ENCODE results near the gene MTMR6.

The MTMR6 gene

GRCh38 chr13:25253702-25254101 lies 33.6 kb downstream of the MTMR6 start:
- Histone ChIP-seq H3K9me3 (ENCODE audit: control extremely low read depth in 1 of 5, control insufficient read depth in 4 of 5, insufficient read depth in 2 of 5, low read depth in 1 of 5, low read length in 4 of 5) (no peaks in the 10 kb centered on the region), H3K27me3 (replicated peaks in 2 of 5; ENCODE audit: control insufficient read depth in 4 of 5, insufficient read depth in 5 of 5, low read length in 4 of 5) (no peaks in the 10 kb centered on the region), H3K36me3 (ENCODE audit: control insufficient read depth in 4 of 4, insufficient read depth in 4 of 4, low read length in 3 of 4) (peaks cover 6 to 34% (median 20%) of the 10 kb centered on the region in 4 experiments), H3K27ac (ENCODE audit: insufficient read depth in 1 of 2, low read depth in 1 of 2, low read length in 2 of 2, poor library complexity in 1 of 2, severe bottlenecking in 2 of 2) (no peak overlapping the region), H3K4me3 (ENCODE audit: control insufficient read depth in 1 of 7, extremely low read depth in 1 of 7, insufficient read depth in 4 of 7, low read depth in 2 of 7, low read length in 6 of 7) (no peak overlapping the region), H3K4me1 (ENCODE audit: control extremely low read depth in 1 of 4, control insufficient read depth in 4 of 4, insufficient read depth in 4 of 4, low read length in 3 of 4) (no peaks in the 10 kb centered on the region)
- 100% methylated on average over 1 of the region's 2 CpGs for WGBS (ENCODE audit: insufficient coverage)
- POLR2A ChIA-PET, result no interaction called here
- CTCF ChIA-PET, result interaction anchor here (0.8 to 1.7 kb wide), 5 partner anchors 16 to 30 kb away, joined by 3 to 4 read pairs (median 4); no protein-coding TSS in a partner anchor
- DNase-seq, result no peak

DNA sequence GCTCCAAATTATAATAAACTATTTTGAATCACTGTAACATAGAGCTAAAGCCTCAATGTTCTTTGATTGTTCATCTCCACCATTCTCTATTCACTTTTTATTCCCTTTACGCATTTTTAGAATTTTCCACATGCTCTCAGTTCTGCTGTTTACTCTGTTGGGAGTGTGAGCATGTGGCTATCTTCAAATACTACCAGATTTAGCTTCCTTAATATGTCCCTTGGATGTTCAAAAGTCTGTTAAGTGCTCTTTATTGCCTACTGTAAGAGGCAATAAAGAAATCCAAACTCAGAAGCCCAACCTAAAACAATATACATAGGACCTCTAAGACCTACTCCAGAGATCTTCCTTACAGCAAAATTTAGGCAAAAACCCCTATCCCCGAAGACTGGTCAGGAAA lies 34.5 kb downstream of the MTMR6 start:
- Histone ChIP-seq H3K27ac (ENCODE audit: insufficient read depth in 1 of 2, low read depth in 1 of 2, low read length in 2 of 2, poor library complexity in 1 of 2, severe bottlenecking in 2 of 2) (no peak overlapping the region), H3K4me3 (ENCODE audit: control insufficient read depth in 1 of 7, extremely low read depth in 1 of 7, insufficient read depth in 4 of 7, low read depth in 2 of 7, low read length in 6 of 7) (no peak overlapping the region), H3K36me3 (ENCODE audit: control insufficient read depth in 4 of 4, insufficient read depth in 4 of 4, low read length in 3 of 4) (peaks cover 6 to 34% (median 18%) of the 10 kb centered on the region in 4 experiments), H3K4me1 (ENCODE audit: control extremely low read depth in 1 of 4, control insufficient read depth in 4 of 4, insufficient read depth in 4 of 4, low read length in 3 of 4) (peaks cover 0 to 4% (median 2%) of the 10 kb centered on the region in 4 experiments), H3K9me3 (ENCODE audit: control extremely low read depth in 1 of 5, control insufficient read depth in 4 of 5, insufficient read depth in 2 of 5, low read depth in 1 of 5, low read length in 4 of 5) (no peaks in the 10 kb centered on the region), H3K27me3 (replicated peaks in 2 of 5; ENCODE audit: control insufficient read depth in 4 of 5, insufficient read depth in 5 of 5, low read length in 4 of 5) (no peaks in the 10 kb centered on the region)
- WGBS (ENCODE audit: insufficient coverage), result no CpG with 5 or more reads among the region's 2 CpGs
- no peak for DNase-seq
- POLR2A ChIA-PET, result no interaction called here
- CTCF ChIA-PET, result interaction anchor here (0.9 to 1.7 kb wide), 5 partner anchors 15 to 39 kb away, joined by 3 to 4 read pairs (median 4); no protein-coding TSS in a partner anchor

DNA sequence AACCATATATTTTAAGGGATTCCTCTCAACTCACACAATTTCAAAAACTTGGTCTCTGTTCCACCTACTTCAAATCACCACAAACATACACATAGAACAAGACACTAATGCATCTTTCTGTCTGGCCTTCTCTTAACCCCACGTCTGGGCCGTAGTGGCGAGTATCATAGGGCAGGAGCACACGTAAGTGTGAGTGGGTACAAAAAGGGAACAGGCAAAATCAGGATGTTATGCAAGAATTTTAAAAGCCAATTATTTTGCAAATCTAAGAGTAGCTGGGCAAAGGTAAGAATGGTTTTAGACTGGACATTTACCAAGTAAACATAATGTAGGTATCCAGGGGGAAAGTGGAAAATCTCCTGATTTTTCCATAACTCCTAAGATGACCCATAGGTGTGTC lies 35.1 kb downstream of the MTMR6 start:
- WGBS (ENCODE audit: insufficient coverage), result 92% methylated on average over 2 of the region's 4 CpGs
- CTCF ChIA-PET, result interaction anchor here (0.9 to 1.7 kb wide), 3 partner anchors 15 to 39 kb away, joined by 3 to 4 read pairs (median 4); no protein-coding TSS in a partner anchor
- Histone ChIP-seq H3K9me3 (ENCODE audit: control extremely low read depth in 1 of 5, control insufficient read depth in 4 of 5, insufficient read depth in 2 of 5, low read depth in 1 of 5, low read length in 4 of 5) (no peaks in the 10 kb centered on the region), H3K36me3 (ENCODE audit: control insufficient read depth in 4 of 4, insufficient read depth in 4 of 4, low read length in 3 of 4) (peaks cover 5 to 30% (median 16%) of the 10 kb centered on the region in 4 experiments), H3K27ac (ENCODE audit: insufficient read depth in 1 of 2, low read depth in 1 of 2, low read length in 2 of 2, poor library complexity in 1 of 2, severe bottlenecking in 2 of 2) (no peak overlapping the region), H3K27me3 (replicated peaks in 2 of 5; ENCODE audit: control insufficient read depth in 4 of 5, insufficient read depth in 5 of 5, low read length in 4 of 5) (no peaks in the 10 kb centered on the region), H3K4me1 (ENCODE audit: control extremely low read depth in 1 of 4, control insufficient read depth in 4 of 4, insufficient read depth in 4 of 4, low read length in 3 of 4) (peaks cover 0 to 6% (median 2%) of the 10 kb centered on the region in 4 experiments), H3K4me3 (ENCODE audit: control insufficient read depth in 1 of 7, extremely low read depth in 1 of 7, insufficient read depth in 4 of 7, low read depth in 2 of 7, low read length in 6 of 7) (no peak overlapping the region)
- DNase-seq, result no peak
- POLR2A ChIA-PET, result no interaction called here

GRCh38 chr13:25249001-25249543 lies 38.2 kb downstream of the MTMR6 start:
- ChIA-PET POLR2A (no interaction called here), CTCF (interaction anchor here (1.7 kb wide), 1 partner anchor 16 kb away, joined by 5 read pairs; no protein-coding TSS in a partner anchor)
- H3K27me3 ChIP-seq (replicated peaks in 2 of 5; ENCODE audit: control insufficient read depth in 4 of 5, insufficient read depth in 5 of 5, low read length in 4 of 5), result no peaks in the 10 kb centered on the region
- peaks cover 0 to 13% (median 5%) of the 10 kb centered on the region in 4 experiments for H3K36me3 ChIP-seq (ENCODE audit: control insufficient read depth in 4 of 4, insufficient read depth in 4 of 4, low read length in 3 of 4)
- peak; percentile 13 to 20 (median 16) for DNase-seq
- peaks cover 0 to 2% (median 0%) of the 10 kb centered on the region in 5 experiments for H3K9me3 ChIP-seq (ENCODE audit: control extremely low read depth in 1 of 5, control insufficient read depth in 4 of 5, insufficient read depth in 2 of 5, low read depth in 1 of 5, low read length in 4 of 5)
- H3K4me3 ChIP-seq (ENCODE audit: control insufficient read depth in 1 of 7, extremely low read depth in 1 of 7, insufficient read depth in 4 of 7, low read depth in 2 of 7, low read length in 6 of 7), result no peak overlapping the region
- no peak overlapping the region for H3K27ac ChIP-seq (ENCODE audit: insufficient read depth in 1 of 2, low read depth in 1 of 2, low read length in 2 of 2, poor library complexity in 1 of 2, severe bottlenecking in 2 of 2)
- H3K4me1 ChIP-seq (ENCODE audit: control extremely low read depth in 1 of 4, control insufficient read depth in 4 of 4, insufficient read depth in 4 of 4, low read length in 3 of 4), result peaks cover 0 to 7% (median 2%) of the 10 kb centered on the region in 4 experiments
- 80% methylated on average over 3 of the region's 5 CpGs for WGBS (ENCODE audit: insufficient coverage)

DNA sequence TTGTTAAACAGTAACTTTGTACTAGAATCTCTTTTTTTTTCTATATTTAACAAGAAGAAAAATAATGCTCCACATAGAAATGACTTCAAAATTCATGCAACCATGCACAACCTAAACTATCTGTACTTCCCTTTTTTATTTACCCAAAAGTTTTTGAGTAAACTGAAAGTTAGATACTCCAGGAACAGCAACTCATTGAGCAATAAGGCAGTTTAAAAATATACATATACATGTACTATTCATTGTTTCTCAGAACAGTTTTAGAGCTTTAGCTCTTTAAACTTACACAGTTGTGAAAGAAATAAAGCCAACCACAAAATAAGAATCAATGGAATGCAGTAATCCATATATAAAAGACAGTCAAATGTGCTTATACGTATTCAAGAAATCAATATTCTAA lies 39.2 kb downstream of the MTMR6 start:
- peaks cover 0 to 2% (median 0%) of the 10 kb centered on the region in 5 experiments for H3K9me3 ChIP-seq (ENCODE audit: control extremely low read depth in 1 of 5, control insufficient read depth in 4 of 5, insufficient read depth in 2 of 5, low read depth in 1 of 5, low read length in 4 of 5)
- no CpG with 5 or more reads among the region's 1 CpG for WGBS (ENCODE audit: insufficient coverage)
- no peaks in the 10 kb centered on the region for H3K27me3 ChIP-seq (replicated peaks in 2 of 5; ENCODE audit: control insufficient read depth in 4 of 5, insufficient read depth in 5 of 5, low read length in 4 of 5)
- no peak overlapping the region for H3K4me3 ChIP-seq (ENCODE audit: control insufficient read depth in 1 of 7, extremely low read depth in 1 of 7, insufficient read depth in 4 of 7, low read depth in 2 of 7, low read length in 6 of 7)
- no peak overlapping the region for H3K27ac ChIP-seq (ENCODE audit: insufficient read depth in 1 of 2, low read depth in 1 of 2, low read length in 2 of 2, poor library complexity in 1 of 2, severe bottlenecking in 2 of 2)
- peak in 2 of 3 donors; percentile 42 to 47 for DNase-seq
- ChIA-PET CTCF (interaction anchor here (1.7 kb wide), 1 partner anchor 15 kb away, joined by 5 read pairs; no protein-coding TSS in a partner anchor), POLR2A (interaction anchor here (0.8 kb wide), 1 partner anchor 13 kb away, joined by 3 read pairs; no protein-coding TSS in a partner anchor)
- peaks cover 0 to 7% (median 2%) of the 10 kb centered on the region in 4 experiments for H3K4me1 ChIP-seq (ENCODE audit: control extremely low read depth in 1 of 4, control insufficient read depth in 4 of 4, insufficient read depth in 4 of 4, low read length in 3 of 4)
- H3K36me3 ChIP-seq (ENCODE audit: control insufficient read depth in 4 of 4, insufficient read depth in 4 of 4, low read length in 3 of 4), result peaks cover 0 to 8% (median 3%) of the 10 kb centered on the region in 4 experiments

GRCh38 chr13:25247360-25247759 lies 39.9 kb downstream of the MTMR6 start:
- Histone ChIP-seq H3K4me3 (ENCODE audit: control insufficient read depth in 1 of 7, extremely low read depth in 1 of 7, insufficient read depth in 4 of 7, low read depth in 2 of 7, low read length in 6 of 7) (no peak overlapping the region), H3K27me3 (replicated peaks in 2 of 5; ENCODE audit: control insufficient read depth in 4 of 5, insufficient read depth in 5 of 5, low read length in 4 of 5) (no peaks in the 10 kb centered on the region), H3K4me1 (ENCODE audit: control extremely low read depth in 1 of 4, control insufficient read depth in 4 of 4, insufficient read depth in 4 of 4, low read length in 3 of 4) (peaks cover 0 to 7% (median 2%) of the 10 kb centered on the region in 4 experiments), H3K9me3 (ENCODE audit: control extremely low read depth in 1 of 5, control insufficient read depth in 4 of 5, insufficient read depth in 2 of 5, low read depth in 1 of 5, low read length in 4 of 5) (peaks cover 0 to 2% (median 0%) of the 10 kb centered on the region in 5 experiments), H3K36me3 (ENCODE audit: control insufficient read depth in 4 of 4, insufficient read depth in 4 of 4, low read length in 3 of 4) (peaks cover 0 to 4% (median 0%) of the 10 kb centered on the region in 4 experiments), H3K27ac (ENCODE audit: insufficient read depth in 1 of 2, low read depth in 1 of 2, low read length in 2 of 2, poor library complexity in 1 of 2, severe bottlenecking in 2 of 2) (no peak overlapping the region)
- ChIA-PET POLR2A (no interaction called here), CTCF (interaction anchor here (1.7 kb wide), 1 partner anchor 14 kb away, joined by 5 read pairs; no protein-coding TSS in a partner anchor)
- no peak for DNase-seq

DNA sequence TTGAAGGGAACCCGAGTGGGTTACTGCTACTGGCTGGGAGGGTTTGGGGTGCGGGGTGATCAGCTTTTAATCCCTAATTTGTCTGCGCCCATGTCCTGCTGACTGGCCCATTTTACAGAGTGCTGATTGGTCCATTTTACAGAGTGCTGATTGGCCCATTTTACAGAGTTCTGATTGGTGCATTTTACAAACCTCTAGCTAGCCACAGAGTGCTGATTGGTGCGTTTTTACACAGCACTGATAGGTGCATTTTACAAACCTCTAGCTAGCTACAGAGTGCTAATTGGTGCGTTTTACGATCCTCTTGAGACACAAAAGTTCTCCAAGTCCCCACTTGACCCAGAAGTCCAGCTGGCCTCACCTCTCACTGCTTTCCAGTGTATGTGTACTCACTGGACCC lies 43.2 kb downstream of the MTMR6 start:
- Histone ChIP-seq H3K9me3 (ENCODE audit: control extremely low read depth in 1 of 5, control insufficient read depth in 4 of 5, insufficient read depth in 2 of 5, low read depth in 1 of 5, low read length in 4 of 5) (peaks cover 0 to 2% (median 0%) of the 10 kb centered on the region in 5 experiments), H3K36me3 (ENCODE audit: control insufficient read depth in 4 of 4, insufficient read depth in 4 of 4, low read length in 3 of 4) (no peaks in the 10 kb centered on the region), H3K27me3 (replicated peaks in 2 of 5; ENCODE audit: control insufficient read depth in 4 of 5, insufficient read depth in 5 of 5, low read length in 4 of 5) (no peaks in the 10 kb centered on the region), H3K4me3 (ENCODE audit: control insufficient read depth in 1 of 7, extremely low read depth in 1 of 7, insufficient read depth in 4 of 7, low read depth in 2 of 7, low read length in 6 of 7) (no peak overlapping the region), H3K27ac (ENCODE audit: insufficient read depth in 1 of 2, low read depth in 1 of 2, low read length in 2 of 2, poor library complexity in 1 of 2, severe bottlenecking in 2 of 2) (no peak overlapping the region), H3K4me1 (ENCODE audit: control extremely low read depth in 1 of 4, control insufficient read depth in 4 of 4, insufficient read depth in 4 of 4, low read length in 3 of 4) (peaks cover 0 to 7% (median 2%) of the 10 kb centered on the region in 4 experiments)
- POLR2A ChIA-PET, result no interaction called here
- DNase-seq, result no peak
- 98% methylated on average over 6 of the region's 6 CpGs for WGBS (ENCODE audit: insufficient coverage)
- CTCF ChIA-PET, result interaction anchor here (2.8 kb wide), 1 partner anchor 11 kb away, joined by 9 read pairs; no protein-coding TSS in a partner anchor
